ENCODE data around the gene NUDT2. TPM values are rescaled to one million over a fixed set of nuclear protein-coding genes. Genes with fewer than 3 reads are reported as not detected.
"Not testable (repeated sequence)": the region's sequence is repeated elsewhere in the genome, so short reads cannot be mapped to it uniquely, and the experiment has no call there.

NUDT2 gene
- total and polyA plus RNA-seq, 2 donors (not counting 1 experiment from before 2014, with no cell fraction given) = 47.1 to 50.8 TPM

DNA sequence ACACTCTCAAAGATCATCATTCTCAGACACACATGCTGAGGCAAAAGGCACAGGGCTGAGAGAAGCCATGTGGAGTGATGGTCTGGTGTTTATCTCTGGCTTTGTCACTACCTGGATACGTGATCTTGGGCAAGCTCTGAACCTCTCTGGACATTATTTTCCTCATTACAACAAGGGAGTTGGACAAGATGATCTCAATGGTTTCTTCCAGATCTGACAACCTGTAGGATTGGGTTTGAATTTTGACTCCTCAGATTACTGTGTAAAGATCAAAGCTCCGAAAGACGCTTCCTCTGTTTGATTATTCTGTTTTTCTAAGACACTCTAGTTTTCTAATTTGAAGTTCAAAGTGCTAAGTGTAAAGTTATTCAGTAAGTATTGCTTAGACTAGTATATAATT is 20.0 kb downstream of the NUDT2 start:
- no peak for DNase-seq (ENCODE audit: low read depth in 2 of 2)
- Histone ChIP-seq H3K4me2 (ENCODE audit: extremely low read depth, insufficient read depth, low read length) (no peak overlapping the region), H3K9me3 (ENCODE audit: control insufficient read depth, insufficient read depth, low read depth, low read length) (no peaks in the 10 kb centered on the region), H2AFZ (ENCODE audit: low read length) (no peak overlapping the region), H4K20me1 (ENCODE audit: control insufficient read depth, extremely low read depth, insufficient read depth, low read length) (no peaks in the 10 kb centered on the region), H3K27ac (ENCODE audit: insufficient read depth, low read length) (no peak overlapping the region), H3K36me3 (ENCODE audit: control insufficient read depth, insufficient read depth, low read length) (no peaks in the 10 kb centered on the region), H3K4me1 (ENCODE audit: control insufficient read depth, extremely low read depth, insufficient read depth, low read length) (no peaks in the 10 kb centered on the region), H3K4me3 (replicated peaks in 1 of 4; ENCODE audit: control extremely low read depth in 1 of 4, insufficient read depth in 1 of 4, low read depth in 3 of 4, low read length in 4 of 4) (no peak overlapping the region), H3K79me2 (ENCODE audit: control insufficient read depth, insufficient read depth, low read length) (no peaks in the 10 kb centered on the region), H3K9ac (ENCODE audit: insufficient read depth, low read length) (no peak overlapping the region), H3K27me3 (ENCODE audit: control insufficient read depth, insufficient read depth, low read length) (no peaks in the 10 kb centered on the region)
- TF ChIP-seq, protein P1, sequence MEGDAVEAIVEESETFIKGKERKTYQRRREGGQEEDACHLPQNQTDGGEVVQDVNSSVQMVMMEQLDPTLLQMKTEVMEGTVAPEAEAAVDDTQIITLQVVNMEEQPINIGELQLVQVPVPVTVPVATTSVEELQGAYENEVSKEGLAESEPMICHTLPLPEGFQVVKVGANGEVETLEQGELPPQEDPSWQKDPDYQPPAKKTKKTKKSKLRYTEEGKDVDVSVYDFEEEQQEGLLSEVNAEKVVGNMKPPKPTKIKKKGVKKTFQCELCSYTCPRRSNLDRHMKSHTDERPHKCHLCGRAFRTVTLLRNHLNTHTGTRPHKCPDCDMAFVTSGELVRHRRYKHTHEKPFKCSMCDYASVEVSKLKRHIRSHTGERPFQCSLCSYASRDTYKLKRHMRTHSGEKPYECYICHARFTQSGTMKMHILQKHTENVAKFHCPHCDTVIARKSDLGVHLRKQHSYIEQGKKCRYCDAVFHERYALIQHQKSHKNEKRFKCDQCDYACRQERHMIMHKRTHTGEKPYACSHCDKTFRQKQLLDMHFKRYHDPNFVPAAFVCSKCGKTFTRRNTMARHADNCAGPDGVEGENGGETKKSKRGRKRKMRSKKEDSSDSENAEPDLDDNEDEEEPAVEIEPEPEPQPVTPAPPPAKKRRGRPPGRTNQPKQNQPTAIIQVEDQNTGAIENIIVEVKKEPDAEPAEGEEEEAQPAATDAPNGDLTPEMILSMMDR (conservative IDR thresholded peaks at IDR 0.05 in 1 of 2, IDR thresholded peaks at IDR 0.05 in 1 of 2; ENCODE audit: low read depth in 1 of 2, low read length in 2 of 2) = no peak
- TF ChIP-seq EZH2 (IDR thresholded peaks at IDR 0.05; ENCODE audit: low read length, missing control alignments) = no peak

GRCh38 chr9:34352122-34352652 is 22.8 kb downstream of the NUDT2 start:
- H3K36me3 ChIP-seq (ENCODE audit: control insufficient read depth, insufficient read depth, low read length); DNase-seq (ENCODE audit: low read depth in 2 of 2); H3K27me3 ChIP-seq (ENCODE audit: control insufficient read depth, insufficient read depth, low read length); H3K4me3 ChIP-seq (replicated peaks in 1 of 4; ENCODE audit: control extremely low read depth in 1 of 4, insufficient read depth in 1 of 4, low read depth in 3 of 4, low read length in 4 of 4); H3K79me2 ChIP-seq (ENCODE audit: control insufficient read depth, insufficient read depth, low read length); H3K9me3 ChIP-seq (ENCODE audit: control insufficient read depth, insufficient read depth, low read depth, low read length); H2AFZ ChIP-seq (ENCODE audit: low read length); H3K27ac ChIP-seq (ENCODE audit: insufficient read depth, low read length); H3K9ac ChIP-seq (ENCODE audit: insufficient read depth, low read length); H4K20me1 ChIP-seq (ENCODE audit: control insufficient read depth, extremely low read depth, insufficient read depth, low read length); H3K4me1 ChIP-seq (ENCODE audit: control insufficient read depth, extremely low read depth, insufficient read depth, low read length); H3K4me2 ChIP-seq (ENCODE audit: extremely low read depth, insufficient read depth, low read length): not testable (repeated sequence)

GRCh38 chr9:34352957-34353356 is 23.6 kb downstream of the NUDT2 start:
- H2AFZ ChIP-seq (ENCODE audit: low read length); H3K27me3 ChIP-seq (ENCODE audit: control insufficient read depth, insufficient read depth, low read length); H3K9me3 ChIP-seq (ENCODE audit: control insufficient read depth, insufficient read depth, low read depth, low read length); H3K4me1 ChIP-seq (ENCODE audit: control insufficient read depth, extremely low read depth, insufficient read depth, low read length); H3K9ac ChIP-seq (ENCODE audit: insufficient read depth, low read length); H3K4me2 ChIP-seq (ENCODE audit: extremely low read depth, insufficient read depth, low read length); H4K20me1 ChIP-seq (ENCODE audit: control insufficient read depth, extremely low read depth, insufficient read depth, low read length); H3K36me3 ChIP-seq (ENCODE audit: control insufficient read depth, insufficient read depth, low read length); H3K4me3 ChIP-seq (replicated peaks in 1 of 4; ENCODE audit: control extremely low read depth in 1 of 4, insufficient read depth in 1 of 4, low read depth in 3 of 4, low read length in 4 of 4); H3K27ac ChIP-seq (ENCODE audit: insufficient read depth, low read length); DNase-seq (ENCODE audit: low read depth in 2 of 2); H3K79me2 ChIP-seq (ENCODE audit: control insufficient read depth, insufficient read depth, low read length): not testable (repeated sequence)

DNA sequence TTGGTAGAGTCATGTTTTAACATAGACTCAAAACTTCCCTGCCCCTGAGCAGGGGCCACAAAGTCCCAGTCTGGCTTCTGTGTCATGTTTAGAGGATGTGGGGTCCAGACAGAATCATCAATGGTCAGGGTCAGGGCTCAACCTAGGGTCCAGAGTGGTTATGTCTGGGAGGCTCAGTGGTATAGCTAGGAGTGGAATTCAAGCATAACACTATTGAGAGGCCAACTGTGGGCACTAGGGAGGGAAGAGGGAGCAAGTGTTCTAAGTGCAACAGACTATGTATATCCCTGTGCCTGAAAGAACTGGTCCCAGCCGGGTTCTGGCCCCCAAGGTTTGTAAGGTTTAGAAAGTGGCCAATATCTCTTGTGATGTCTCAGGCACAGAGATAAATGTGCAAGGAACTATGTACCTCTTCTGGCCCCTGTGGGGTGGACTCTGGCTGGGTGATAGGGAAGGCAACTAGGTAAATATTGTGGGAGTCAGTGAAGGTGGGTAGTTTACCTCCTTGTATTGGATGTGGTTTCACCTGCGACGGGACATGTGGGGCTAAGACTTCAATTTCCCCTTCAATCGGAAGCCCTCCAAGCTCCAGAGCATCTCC is 33.3 kb downstream of the NUDT2 start:
- Histone ChIP-seq H3K4me1 (ENCODE audit: control insufficient read depth, extremely low read depth, insufficient read depth, low read length) (no peaks in the 10 kb centered on the region), H3K9ac (ENCODE audit: insufficient read depth, low read length) (no peak overlapping the region), H3K79me2 (ENCODE audit: control insufficient read depth, insufficient read depth, low read length) (no peaks in the 10 kb centered on the region), H3K27ac (ENCODE audit: insufficient read depth, low read length) (no peak overlapping the region), H3K4me2 (ENCODE audit: extremely low read depth, insufficient read depth, low read length) (no peak overlapping the region), H3K36me3 (ENCODE audit: control insufficient read depth, insufficient read depth, low read length) (no peaks in the 10 kb centered on the region), H3K4me3 (replicated peaks in 1 of 4; ENCODE audit: control extremely low read depth in 1 of 4, insufficient read depth in 1 of 4, low read depth in 3 of 4, low read length in 4 of 4) (no peak overlapping the region), H2AFZ (ENCODE audit: low read length) (no peak overlapping the region), H4K20me1 (ENCODE audit: control insufficient read depth, extremely low read depth, insufficient read depth, low read length) (no peaks in the 10 kb centered on the region), H3K9me3 (ENCODE audit: control insufficient read depth, insufficient read depth, low read depth, low read length) (no peaks in the 10 kb centered on the region), H3K27me3 (ENCODE audit: control insufficient read depth, insufficient read depth, low read length) (no peaks in the 10 kb centered on the region)
- DNase-seq (ENCODE audit: low read depth in 2 of 2) = no peak
- TF ChIP-seq, protein P1 (conservative IDR thresholded peaks at IDR 0.05 in 1 of 2, IDR thresholded peaks at IDR 0.05 in 1 of 2; ENCODE audit: low read depth in 1 of 2, low read length in 2 of 2) = no peak
- no peak for TF ChIP-seq EZH2 (IDR thresholded peaks at IDR 0.05; ENCODE audit: low read length, missing control alignments)

Data from fibroblast of lung (primary cell).